ENCODE measurements around the gene TTC24. TPM values are rescaled to one million over a fixed set of nuclear protein-coding genes. Genes with fewer than 3 reads are reported as not detected.

The TTC24 gene
- total RNA-seq, 4 donors from 2014 or later: 0.27 to 0.67 TPM; not detected in 2

- H3K4me3 ChIP-seq (replicated peaks in 1 of 3): no peak overlapping the region
- H3K9me3 ChIP-seq: no peaks in the 10 kb centered on the region
- DNase-seq: no peak
- peaks cover 8 to 23% of the 10 kb centered on the region in 2 donors for H3K36me3 ChIP-seq
- peaks cover 11 to 12% of the 10 kb centered on the region in 2 donors for H3K4me1 ChIP-seq
- no peak overlapping the region for H3K27ac ChIP-seq
- TF ChIP-seq CTCF (IDR thresholded peaks at IDR 0.05): no peak
- TF ChIP-seq POLR2A (IDR thresholded peaks at IDR 0.05): no peak
- H3K27me3 ChIP-seq: no peaks in the 10 kb centered on the region
- WGBS, 2 donors: 91 to 94% methylated on average over 6 to 8 of the region's 8 CpGs
- intact Hi-C loops (cut with DNase I): loop anchor here (5.0 kb wide), 1 partner anchor 86 kb away; no protein-coding TSS in a partner anchor
Observed at GRCh38 chr1:156593661-156593989, 14.1 kb downstream of the TTC24 start.

DNA sequence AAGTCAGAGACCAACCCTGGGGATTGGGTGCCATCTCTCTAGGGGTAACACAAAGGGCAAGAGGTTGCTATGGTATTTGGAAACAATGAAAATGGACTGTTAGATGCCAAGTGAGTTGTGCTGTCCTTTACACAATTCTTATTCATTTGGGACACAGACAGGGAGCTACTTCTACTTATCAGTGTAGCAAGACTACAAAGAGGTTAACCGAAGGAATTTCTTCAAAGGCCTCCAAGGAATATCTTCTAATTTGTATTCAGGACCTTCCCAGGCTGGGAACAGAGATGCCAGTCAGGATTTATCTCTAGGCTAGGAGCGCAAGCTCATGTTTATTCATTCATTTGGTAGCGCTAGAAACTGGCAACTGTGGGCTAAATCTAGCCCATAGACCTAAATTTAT, 14.7 kb downstream of the TTC24 start:
- WGBS, 2 donors: 85 to 94% methylated on average over 3 of the region's 3 CpGs
- H3K4me1 ChIP-seq: peaks cover 11 to 12% of the 10 kb centered on the region in 2 donors
- H3K4me3 ChIP-seq (replicated peaks in 1 of 3): no peak overlapping the region
- intact Hi-C loops (cut with DNase I): loop anchor here (5.0 kb wide), 1 partner anchor 87 kb away; no protein-coding TSS in a partner anchor
- no peak for DNase-seq
- no peaks in the 10 kb centered on the region for H3K9me3 ChIP-seq
- H3K27ac ChIP-seq: no peak overlapping the region
- no peaks in the 10 kb centered on the region for H3K27me3 ChIP-seq
- TF ChIP-seq CTCF (IDR thresholded peaks at IDR 0.05) (no peak), POLR2A (IDR thresholded peaks at IDR 0.05) (no peak)
- peaks cover 8 to 23% of the 10 kb centered on the region in 2 donors for H3K36me3 ChIP-seq

DNA sequence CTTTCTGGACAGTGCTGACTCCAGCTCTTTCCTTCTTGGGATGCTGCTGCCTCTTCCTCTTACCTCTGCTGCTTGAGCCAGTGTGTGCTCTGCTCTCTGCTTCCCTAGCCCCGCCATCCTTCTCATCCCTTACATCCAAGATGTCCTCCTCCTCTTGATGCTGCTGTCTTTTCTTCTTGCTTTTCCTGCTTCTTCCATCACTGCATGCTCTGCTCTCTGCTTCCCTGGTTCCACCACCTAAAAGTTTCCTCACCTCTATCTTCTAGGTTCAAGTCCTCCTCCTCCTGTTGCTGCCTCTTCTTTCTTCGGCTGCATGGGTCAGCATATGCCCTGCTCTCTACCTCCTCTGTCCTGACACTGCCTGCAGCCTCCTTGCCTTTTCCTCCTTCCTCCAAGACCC, 15.5 kb downstream of the TTC24 start:
- TF ChIP-seq POLR2A (IDR thresholded peaks at IDR 0.05): no peak
- no peak for TF ChIP-seq CTCF (IDR thresholded peaks at IDR 0.05)
- intact Hi-C loops (cut with DNase I): no loop called here
- no peak for DNase-seq
- H3K27ac ChIP-seq: no peak overlapping the region
- H3K27me3 ChIP-seq: no peaks in the 10 kb centered on the region
- H3K4me3 ChIP-seq (replicated peaks in 1 of 3): no peak overlapping the region
- WGBS, 2 donors: 91 to 93% methylated on average over 2 of the region's 2 CpGs
- H3K4me1 ChIP-seq: peaks cover 11 to 12% of the 10 kb centered on the region in 2 donors
- H3K9me3 ChIP-seq: no peaks in the 10 kb centered on the region
- H3K36me3 ChIP-seq: peaks cover 8 to 23% of the 10 kb centered on the region in 2 donors

DNA sequence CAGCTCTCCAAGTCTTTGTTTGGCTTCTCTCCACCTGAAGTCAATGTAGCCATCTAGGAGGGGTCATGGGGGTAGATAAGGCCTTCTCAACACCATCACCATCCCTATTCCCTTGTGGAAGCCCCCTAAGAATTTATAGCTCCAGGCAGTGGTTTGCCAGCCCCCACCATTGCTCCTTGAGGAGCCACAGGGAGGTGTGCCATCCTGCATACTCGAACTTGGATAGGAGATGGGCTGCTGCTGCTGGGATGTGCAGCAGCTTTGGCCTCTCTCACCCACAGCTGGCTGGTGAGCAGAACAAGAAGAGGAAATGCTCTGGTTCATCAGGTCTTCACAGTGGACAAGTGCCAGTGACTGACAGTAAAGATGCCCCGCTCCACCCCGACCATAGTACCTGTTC, 16.9 kb downstream of the TTC24 start:
- intact Hi-C loops (cut with DNase I): no loop called here
- Histone ChIP-seq H3K36me3 (peaks cover 8 to 23% of the 10 kb centered on the region in 2 donors), H3K27me3 (no peaks in the 10 kb centered on the region)

DNA sequence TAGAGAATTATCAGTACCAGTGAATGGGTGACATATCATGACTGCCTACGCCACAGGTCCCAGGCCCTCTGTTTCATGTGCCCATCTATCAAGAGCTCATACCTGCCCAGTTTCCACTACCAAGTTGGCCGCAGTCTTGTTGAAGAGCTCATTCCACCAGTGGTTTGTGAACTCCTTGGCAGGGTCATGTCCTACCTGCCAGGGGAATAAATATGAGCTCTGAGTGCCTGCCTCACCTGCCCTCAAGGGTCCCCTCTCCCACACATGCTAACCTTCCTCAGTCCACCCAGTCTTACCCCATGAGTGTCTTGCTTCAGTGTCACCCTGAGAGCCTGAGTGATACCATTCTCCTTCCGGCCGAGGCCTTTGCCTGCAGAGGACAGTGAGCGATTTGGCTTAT, 18.6 kb downstream of the TTC24 start:
- no peak overlapping the region for H3K4me3 ChIP-seq (replicated peaks in 1 of 3)
- intact Hi-C loops (cut with DNase I): no loop called here
- peaks cover 12 to 13% of the 10 kb centered on the region in 2 donors for H3K4me1 ChIP-seq
- peaks cover 8 to 23% of the 10 kb centered on the region in 2 donors for H3K36me3 ChIP-seq
- WGBS, 2 donors: 94 to 96% methylated on average over 5 of the region's 5 CpGs
- no peaks in the 10 kb centered on the region for H3K27me3 ChIP-seq
- TF ChIP-seq POLR2A (IDR thresholded peaks at IDR 0.05): no peak
- TF ChIP-seq CTCF (IDR thresholded peaks at IDR 0.05): no peak
- H3K9me3 ChIP-seq: no peaks in the 10 kb centered on the region
- no peak for DNase-seq
- no peak overlapping the region for H3K27ac ChIP-seq

More for the DNA sequence above, 16.9 kb downstream of the TTC24 start:
- Histone ChIP-seq H3K9me3 (no peaks in the 10 kb centered on the region), H3K4me3 (replicated peaks in 1 of 3) (no peak overlapping the region), H3K4me1 (peaks cover 13 to 15% of the 10 kb centered on the region in 2 donors), H3K27ac (no peak overlapping the region)
- no peak for DNase-seq
- WGBS, 2 donors: 85 to 98% methylated on average over 3 of the region's 3 CpGs
- TF ChIP-seq CTCF (IDR thresholded peaks at IDR 0.05) (no peak), POLR2A (IDR thresholded peaks at IDR 0.05) (no peak)

Data from thyroid gland (tissue), 4 donors.